Neural cell (in vitro differentiated cells): ENCODE results near the gene DSG4. TPM values are rescaled to one million over a fixed set of nuclear protein-coding genes. Genes with fewer than 3 reads are reported as not detected.

Source experiments
- H2AFZ ChIP-seq: fragments of 200-600, 300-800 bp; sonication (generic), shearing (Covaris generic); 2 replicates; pipeline ENCODE4 v1.6.0; 2014; ENCODE audit warnings: low read depth, mild to moderate bottlenecking, antibody characterized with exemption, low read length, moderate library complexity
- H3F3A ChIP-seq: fragments of 200-600 bp; shearing (Covaris generic); 2 replicates; pipeline ENCODE4 v1.6.1; 2016; ENCODE audit warnings: mild to moderate bottlenecking, moderate library complexity, mixed read lengths, antibody characterized with exemption, low read length; ENCODE audit not compliant: insufficient read depth, poor library complexity, severe bottlenecking
- H3K27ac ChIP-seq: fragments of 200-600, 300-800 bp; sonication (generic), shearing (Covaris generic); 2 replicates; pipeline ENCODE4 v1.5.1; 2014; ENCODE audit warnings: mild to moderate bottlenecking, low read length, moderate library complexity
- H3K27me3 ChIP-seq: fragments of 300-800, 200-600 bp; sonication (generic), shearing (Covaris generic); 2 replicates; pipeline ENCODE4 v1.6.0; 2014; ENCODE audit warnings: mild to moderate bottlenecking, low read depth, low read length, moderate library complexity; ENCODE audit not compliant: insufficient read depth
- H3K36me3 ChIP-seq: fragments of 300-800, 200-600 bp; sonication (generic), shearing (Covaris generic); 2 replicates; pipeline ENCODE4 v1.5.1; 2014; ENCODE audit warnings: mild to moderate bottlenecking, antibody characterized with exemption, low read length, moderate library complexity; ENCODE audit not compliant: insufficient read depth
- H3K4me2 ChIP-seq: fragments of 300-800, 200-600 bp; sonication (generic), shearing (Covaris generic); 2 replicates; pipeline ENCODE4 v1.6.0; 2014; ENCODE audit warnings: mild to moderate bottlenecking, low read length
- H3K4me3 ChIP-seq: fragments of 300-800, 200-600 bp; sonication (generic), shearing (Covaris generic); 2 replicates; pipeline ENCODE4 v1.5.1; 2014; ENCODE audit warnings: mild to moderate bottlenecking, low read length, moderate library complexity
- H3K79me2 ChIP-seq: fragments of 200-600 bp; shearing (Covaris generic); replicated peaks from 2 replicates; pipeline ENCODE4 v1.6.0; 2014; ENCODE audit warnings: mild to moderate bottlenecking, low read length, moderate library complexity; ENCODE audit not compliant: insufficient read depth
- H3K9ac ChIP-seq: fragments of 300-800, 200-600 bp; sonication (generic), shearing (Covaris generic); 2 replicates; pipeline ENCODE4 v1.6.1; 2016; ENCODE audit warnings: mild to moderate bottlenecking, low read length, mixed read lengths
- H3K9me2 ChIP-seq: fragments of 200-600 bp; shearing (Covaris generic); 2 replicates; pipeline ENCODE4 v1.6.1; 2016; ENCODE audit warnings: mild to moderate bottlenecking, low read length, mixed read lengths; ENCODE audit not compliant: insufficient read depth
- H3K9me3 ChIP-seq: fragments of 200-600, 300-800 bp; sonication (generic), shearing (Covaris generic); 2 replicates; pipeline ENCODE4 v1.6.1; 2016; ENCODE audit warnings: mild to moderate bottlenecking, mixed run types, low read length, moderate library complexity, mixed read lengths
- H4K20me1 ChIP-seq: fragments of 200-600 bp; shearing (Covaris generic); 2 replicates; pipeline ENCODE4 v1.6.1; 2016; ENCODE audit warnings: mild to moderate bottlenecking, mixed run types; ENCODE audit not compliant: insufficient read depth
- CTCF ChIP-seq: fragments of 450-650 bp; IDR thresholded peaks from 2 replicates; pipeline ENCODE4 v1.5.1; 2014; ENCODE audit warnings: antibody characterized with exemption, mild to moderate bottlenecking, moderate library complexity; ENCODE audit not compliant: poor library complexity, severe bottlenecking
- EP300 ChIP-seq: fragments of 450-650 bp; conservative IDR thresholded peaks from 2 replicates; pipeline ENCODE4 v1.6.1; 2014; ENCODE audit warnings: antibody characterized with exemption, mild to moderate bottlenecking, moderate library complexity; ENCODE audit not compliant: poor library complexity, severe bottlenecking
- EZH2 ChIP-seq: fragments of 200-600, 300-800 bp; shearing (Covaris generic), sonication (generic); IDR thresholded peaks from 2 replicates; pipeline ENCODE4 v1.6.1; 2014; ENCODE audit warnings: antibody characterized with exemption, low read length, borderline replicate concordance, mild to moderate bottlenecking; ENCODE audit not compliant: insufficient read depth, poor library complexity, severe bottlenecking
- MXI1 ChIP-seq: fragments of 450-650 bp; conservative IDR thresholded peaks from 2 replicates; pipeline ENCODE4 v1.6.1; 2014; ENCODE audit warnings: antibody characterized with exemption, mild to moderate bottlenecking; ENCODE audit not compliant: poor library complexity, severe bottlenecking
- POLR2AphosphoS5 ChIP-seq: IDR thresholded peaks from 2 replicates; pipeline ENCODE4 v1.6.1; 2012
- RAD21 ChIP-seq: fragments of 450-650 bp; conservative IDR thresholded peaks from 2 replicates; pipeline ENCODE4 v1.6.1; 2014; ENCODE audit warnings: antibody characterized with exemption, mild to moderate bottlenecking, moderate library complexity
- REST ChIP-seq: IDR thresholded peaks from 2 replicates; pipeline ENCODE4 v1.6.1; 2012; ENCODE audit warnings: borderline replicate concordance
- SMC3 ChIP-seq: fragments of 450-650 bp; conservative IDR thresholded peaks from 2 replicates; pipeline ENCODE4 v1.6.1; 2014; ENCODE audit warnings: antibody characterized with exemption, mild to moderate bottlenecking, moderate library complexity; ENCODE audit not compliant: poor library complexity
- TAF1 ChIP-seq: IDR thresholded peaks from 2 replicates; pipeline ENCODE4 v1.6.1; 2012; ENCODE audit warnings: low read depth
- polyA plus RNA-seq: library from polyadenylated mRNA; depleted of rRNA; stranded (reverse); fragments of >200 nt; gene quantifications from 2 replicates; pipeline ENCODE4 v1.2.3, GENCODE V29; 2014

The DSG4 gene
- polyA plus RNA-seq, 1 donor from 2014 or later: not detected

GRCh38 chr18:31396796-31397612 is 20.4 kb downstream of the DSG4 start:
- no peak for TF ChIP-seq EP300
- no peak for TF ChIP-seq EZH2
- TF ChIP-seq CTCF: no peak
- no peak for TF ChIP-seq SMC3
- TF ChIP-seq REST: no peak
- no peak for TF ChIP-seq RAD21
- no peak for TF ChIP-seq TAF1
- TF ChIP-seq POLR2AphosphoS5: no peak
- no peak for TF ChIP-seq MXI1
- H3K9ac ChIP-seq: no peak overlapping the region
- no peak overlapping the region for H2AFZ ChIP-seq
- no peaks in the 10 kb centered on the region for H3F3A ChIP-seq
- H4K20me1 ChIP-seq: no peaks in the 10 kb centered on the region
- H3K36me3 ChIP-seq: no peaks in the 10 kb centered on the region
- H3K27me3 ChIP-seq: no peaks in the 10 kb centered on the region
- H3K9me3 ChIP-seq: no peaks in the 10 kb centered on the region
- no peaks in the 10 kb centered on the region for H3K79me2 ChIP-seq
- H3K4me3 ChIP-seq: no peak overlapping the region
- no peaks in the 10 kb centered on the region for H3K9me2 ChIP-seq
- no peak overlapping the region for H3K27ac ChIP-seq
- no peak overlapping the region for H3K4me2 ChIP-seq

GRCh38 chr18:31398191-31398590 is 21.6 kb downstream of the DSG4 start:
- no peaks in the 10 kb centered on the region for H4K20me1 ChIP-seq
- H3K4me2 ChIP-seq: no peak overlapping the region
- no peak overlapping the region for H2AFZ ChIP-seq

More at GRCh38 chr18:31398191-31398590, 21.6 kb downstream of the DSG4 start:
- H3K27ac ChIP-seq: no peak overlapping the region
- no peaks in the 10 kb centered on the region for H3K9me3 ChIP-seq
- no peak overlapping the region for H3K4me3 ChIP-seq
- no peak for TF ChIP-seq TAF1
- no peak for TF ChIP-seq EP300
- no peak for TF ChIP-seq RAD21
- no peak for TF ChIP-seq REST
- no peak for TF ChIP-seq POLR2AphosphoS5
- no peak for TF ChIP-seq SMC3
- no peak for TF ChIP-seq CTCF
- TF ChIP-seq EZH2: no peak
- no peak for TF ChIP-seq MXI1
- no peaks in the 10 kb centered on the region for H3K79me2 ChIP-seq
- no peaks in the 10 kb centered on the region for H3K9me2 ChIP-seq
- no peaks in the 10 kb centered on the region for H3F3A ChIP-seq
- H3K9ac ChIP-seq: no peak overlapping the region
- H3K27me3 ChIP-seq: no peaks in the 10 kb centered on the region
- no peaks in the 10 kb centered on the region for H3K36me3 ChIP-seq
